ENCODE measurements around the gene BCAS4.

DNA sequence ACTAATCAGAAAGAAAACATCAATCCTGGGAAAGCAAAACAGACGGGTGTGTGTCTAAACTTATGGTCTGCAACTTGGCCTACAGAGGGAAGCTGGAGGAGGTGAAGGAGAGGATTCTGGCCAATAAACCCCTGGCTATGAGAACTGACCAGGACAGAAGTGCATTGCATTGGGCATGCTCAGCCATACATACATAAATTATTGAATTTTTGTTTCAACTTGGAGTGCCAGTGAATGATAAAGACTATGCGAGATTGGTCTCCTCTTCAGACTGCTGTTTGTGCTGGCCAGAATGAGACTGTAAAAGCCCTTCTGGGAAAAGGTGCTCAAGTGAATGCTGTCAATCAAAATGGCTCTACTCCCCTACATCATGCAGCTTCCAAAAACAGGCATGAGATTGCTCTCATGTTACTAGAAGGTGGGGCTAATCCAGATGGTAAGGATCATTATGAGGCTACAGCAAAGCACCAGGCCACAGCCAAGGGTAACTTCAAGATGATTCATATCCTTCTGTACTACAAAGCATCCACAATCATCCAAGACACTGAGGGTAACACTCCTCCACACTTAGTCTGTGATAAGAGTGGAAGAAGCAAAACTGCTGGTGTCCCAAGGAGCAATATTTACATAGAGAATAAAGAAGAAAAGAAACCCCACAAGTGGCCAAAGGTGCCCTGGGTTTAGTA is 119.0 kb downstream of the BCAS4 start:
- TF ChIP-seq, protein P1, sequence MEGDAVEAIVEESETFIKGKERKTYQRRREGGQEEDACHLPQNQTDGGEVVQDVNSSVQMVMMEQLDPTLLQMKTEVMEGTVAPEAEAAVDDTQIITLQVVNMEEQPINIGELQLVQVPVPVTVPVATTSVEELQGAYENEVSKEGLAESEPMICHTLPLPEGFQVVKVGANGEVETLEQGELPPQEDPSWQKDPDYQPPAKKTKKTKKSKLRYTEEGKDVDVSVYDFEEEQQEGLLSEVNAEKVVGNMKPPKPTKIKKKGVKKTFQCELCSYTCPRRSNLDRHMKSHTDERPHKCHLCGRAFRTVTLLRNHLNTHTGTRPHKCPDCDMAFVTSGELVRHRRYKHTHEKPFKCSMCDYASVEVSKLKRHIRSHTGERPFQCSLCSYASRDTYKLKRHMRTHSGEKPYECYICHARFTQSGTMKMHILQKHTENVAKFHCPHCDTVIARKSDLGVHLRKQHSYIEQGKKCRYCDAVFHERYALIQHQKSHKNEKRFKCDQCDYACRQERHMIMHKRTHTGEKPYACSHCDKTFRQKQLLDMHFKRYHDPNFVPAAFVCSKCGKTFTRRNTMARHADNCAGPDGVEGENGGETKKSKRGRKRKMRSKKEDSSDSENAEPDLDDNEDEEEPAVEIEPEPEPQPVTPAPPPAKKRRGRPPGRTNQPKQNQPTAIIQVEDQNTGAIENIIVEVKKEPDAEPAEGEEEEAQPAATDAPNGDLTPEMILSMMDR (IDR thresholded peaks at IDR 0.05): no peak
- no peak for TF ChIP-seq POLR2A (IDR thresholded peaks at IDR 0.05)
